ENCODE measurements around the gene CSTPP1. TPM values are rescaled to one million over a fixed set of nuclear protein-coding genes. Genes with fewer than 3 reads are reported as not detected.
A peak's percentile ranks its signal among the peaks of the same experiment; 100 is the strongest.

The CSTPP1 gene
- total and polyA plus RNA-seq, 3 donors from 2014 or later: 39.0 to 70.0 (median 44.9) TPM

DNA sequence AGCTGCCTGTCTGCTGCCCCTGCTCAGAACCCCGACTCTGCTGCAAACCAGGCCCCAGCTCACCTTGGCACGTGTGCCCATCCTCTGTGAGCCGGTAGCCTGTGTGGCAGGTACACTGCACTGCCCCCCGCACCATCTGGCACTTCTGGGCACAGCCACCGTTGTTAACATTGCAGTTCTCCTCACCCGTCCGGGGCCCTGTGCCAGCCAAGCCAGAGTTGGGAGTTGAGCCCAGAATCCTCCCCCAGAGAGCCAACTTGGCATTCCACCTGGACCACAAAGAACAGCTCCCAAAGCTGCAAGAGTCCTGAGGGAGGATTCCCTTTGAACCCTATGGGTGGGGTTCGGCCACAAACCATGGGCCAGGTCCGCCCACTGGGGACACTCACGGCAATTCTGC lies 40.7 kb upstream of the CSTPP1 start:
- TF ChIP-seq POLR2A (IDR thresholded peaks at IDR 0.05): no peak
- H3K27me3 ChIP-seq: no peaks in the 10 kb centered on the region
- peaks cover 7% of the 10 kb centered on the region for H3K4me1 ChIP-seq
- no peaks in the 10 kb centered on the region for H3K36me3 ChIP-seq (ENCODE audit: low read depth, missing control alignments)
- peak; percentile 65 for DNase-seq
- no peak overlapping the region for H3K4me3 ChIP-seq
- no peak overlapping the region for H3K27ac ChIP-seq
- intact Hi-C loops (cut with DNase I; ENCODE audit: low total_unique reads): loop anchor here (10.0 kb wide), 1 partner anchor 459 kb away; the partner anchor contains the start of gene MYBPC3
- WGBS, 2 donors: 63 to 84% methylated on average over 5 to 10 of the region's 10 CpGs
- H3K9me3 ChIP-seq: no peaks in the 10 kb centered on the region

DNA sequence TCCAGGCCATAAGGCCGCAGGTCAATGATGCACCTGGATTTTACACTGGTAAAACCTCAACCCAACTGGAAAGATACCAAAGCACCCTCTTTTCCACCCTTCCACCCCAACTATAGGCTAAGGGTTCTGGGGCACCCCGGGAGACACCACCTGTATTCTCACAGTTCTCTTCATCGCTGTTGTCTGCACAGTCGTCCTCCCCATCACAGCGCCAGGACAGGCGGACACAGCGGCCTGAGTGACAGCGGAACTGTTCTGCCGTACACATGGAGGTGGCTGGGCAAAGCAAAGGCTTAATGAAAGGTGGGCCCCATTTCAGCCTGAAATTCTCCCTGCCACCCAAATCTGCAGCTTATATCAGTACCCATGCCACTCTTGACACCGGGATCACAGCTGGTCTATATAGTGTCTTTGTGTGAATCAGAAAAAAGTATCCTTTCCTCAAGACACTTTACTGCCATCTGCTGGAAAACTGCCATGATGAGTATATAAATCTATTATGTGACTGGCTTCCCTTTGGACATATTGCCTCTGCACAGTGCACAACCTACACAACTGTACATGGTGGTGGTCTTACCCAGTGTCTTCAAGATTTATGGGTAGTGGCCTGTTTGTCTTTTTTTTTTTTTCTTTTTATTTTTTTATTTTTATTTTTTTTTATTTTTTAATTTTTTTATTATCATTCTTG lies 39.7 kb upstream of the CSTPP1 start:
- 87 to 93% methylated on average over 10 of the region's 10 CpGs for WGBS, 2 donors
- Histone ChIP-seq H3K36me3 (ENCODE audit: low read depth, missing control alignments) (no peaks in the 10 kb centered on the region), H3K27ac (no peak overlapping the region), H3K4me3 (no peak overlapping the region), H3K9me3 (no peaks in the 10 kb centered on the region), H3K27me3 (no peaks in the 10 kb centered on the region), H3K4me1 (peaks cover 7% of the 10 kb centered on the region)
- DNase-seq: no peak
- TF ChIP-seq, protein P1, sequence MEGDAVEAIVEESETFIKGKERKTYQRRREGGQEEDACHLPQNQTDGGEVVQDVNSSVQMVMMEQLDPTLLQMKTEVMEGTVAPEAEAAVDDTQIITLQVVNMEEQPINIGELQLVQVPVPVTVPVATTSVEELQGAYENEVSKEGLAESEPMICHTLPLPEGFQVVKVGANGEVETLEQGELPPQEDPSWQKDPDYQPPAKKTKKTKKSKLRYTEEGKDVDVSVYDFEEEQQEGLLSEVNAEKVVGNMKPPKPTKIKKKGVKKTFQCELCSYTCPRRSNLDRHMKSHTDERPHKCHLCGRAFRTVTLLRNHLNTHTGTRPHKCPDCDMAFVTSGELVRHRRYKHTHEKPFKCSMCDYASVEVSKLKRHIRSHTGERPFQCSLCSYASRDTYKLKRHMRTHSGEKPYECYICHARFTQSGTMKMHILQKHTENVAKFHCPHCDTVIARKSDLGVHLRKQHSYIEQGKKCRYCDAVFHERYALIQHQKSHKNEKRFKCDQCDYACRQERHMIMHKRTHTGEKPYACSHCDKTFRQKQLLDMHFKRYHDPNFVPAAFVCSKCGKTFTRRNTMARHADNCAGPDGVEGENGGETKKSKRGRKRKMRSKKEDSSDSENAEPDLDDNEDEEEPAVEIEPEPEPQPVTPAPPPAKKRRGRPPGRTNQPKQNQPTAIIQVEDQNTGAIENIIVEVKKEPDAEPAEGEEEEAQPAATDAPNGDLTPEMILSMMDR (IDR thresholded peaks at IDR 0.05): peak in 1 of 3 experiments; percentile 9
- TF ChIP-seq POLR2A (IDR thresholded peaks at IDR 0.05): no peak
- intact Hi-C loops (cut with DNase I; ENCODE audit: low total_unique reads): loop anchor here (10.0 kb wide), 1 partner anchor 458 kb away; the partner anchor contains the start of gene MYBPC3

DNA sequence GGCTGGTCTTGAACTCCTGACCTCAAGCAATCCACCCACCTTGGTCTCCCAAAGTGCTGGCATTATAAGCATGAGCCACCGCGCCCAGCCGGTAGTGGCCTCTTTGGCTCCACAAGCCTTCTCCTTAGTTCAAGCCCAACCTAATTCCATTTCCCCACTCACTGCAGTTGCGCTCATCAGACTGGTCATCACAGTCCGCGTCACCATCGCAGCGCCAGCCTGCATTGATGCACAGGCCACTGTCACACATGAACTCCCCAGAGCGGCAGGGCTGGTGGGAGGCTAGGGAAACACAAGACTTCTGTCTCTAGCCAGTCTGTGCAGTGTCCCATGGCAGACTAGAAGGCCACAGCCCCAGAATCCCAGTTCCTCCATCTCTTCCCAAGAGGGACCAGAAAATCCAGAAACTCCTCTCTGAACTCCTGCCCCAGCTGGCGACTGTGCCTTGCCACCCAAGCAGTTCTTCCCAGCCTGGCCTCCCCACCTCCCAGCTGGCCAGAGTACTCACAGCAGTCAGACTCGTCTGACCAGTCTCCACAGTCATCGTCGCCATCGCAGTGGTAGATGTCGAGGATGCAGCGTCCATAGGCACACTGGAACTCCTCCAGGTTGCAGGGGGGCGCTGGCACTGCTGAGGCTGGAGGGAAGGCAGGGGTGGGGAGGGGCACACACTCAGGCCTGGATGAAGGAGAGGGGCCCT lies 38.0 kb upstream of the CSTPP1 start:
- H3K36me3 ChIP-seq (ENCODE audit: low read depth, missing control alignments): no peaks in the 10 kb centered on the region
- intact Hi-C loops (cut with DNase I; ENCODE audit: low total_unique reads): loop anchor here (10.0 kb wide), 1 partner anchor 456 kb away; the partner anchor contains the start of gene MYBPC3
- no peaks in the 10 kb centered on the region for H3K9me3 ChIP-seq
- no peak for DNase-seq
- TF ChIP-seq POLR2A (IDR thresholded peaks at IDR 0.05): no peak
- TF ChIP-seq, protein P1 (IDR thresholded peaks at IDR 0.05): no peak
- H3K27ac ChIP-seq: no peak overlapping the region
- peaks cover 7% of the 10 kb centered on the region for H3K4me1 ChIP-seq
- no peak overlapping the region for H3K4me3 ChIP-seq
- 93 to 98% methylated on average over 16 to 17 of the region's 17 CpGs for WGBS, 2 donors
- H3K27me3 ChIP-seq: no peaks in the 10 kb centered on the region

DNA sequence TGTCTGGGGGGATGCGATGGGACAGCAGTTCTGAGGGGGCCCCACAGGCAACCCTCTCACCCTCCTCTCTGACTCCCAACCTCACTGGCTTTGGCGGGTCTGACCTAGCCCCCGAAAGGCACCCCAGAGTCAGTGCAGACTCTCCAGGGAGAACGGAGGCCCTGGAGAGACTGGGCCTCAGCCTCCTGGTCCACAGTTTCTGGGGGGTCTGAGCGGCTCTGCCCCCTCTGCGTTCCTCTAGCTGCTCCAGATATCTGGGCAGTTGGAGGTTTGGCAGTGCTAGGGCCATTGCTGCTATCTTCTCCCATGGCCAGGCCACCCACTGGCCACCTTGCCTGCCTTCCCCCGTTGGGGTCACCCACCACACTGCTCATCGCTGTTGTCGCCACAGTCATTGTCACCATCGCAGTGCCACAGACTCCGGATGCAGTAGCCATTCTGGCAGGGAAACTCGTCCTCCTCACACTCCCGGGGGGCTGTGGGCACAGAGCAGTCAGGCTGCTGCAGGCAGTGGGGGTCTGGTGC lies 37.0 kb upstream of the CSTPP1 start:
- DNase-seq: no peak
- Histone ChIP-seq H3K27me3 (no peaks in the 10 kb centered on the region), H3K4me3 (no peak overlapping the region), H3K27ac (no peak overlapping the region), H3K4me1 (peaks cover 7% of the 10 kb centered on the region), H3K36me3 (ENCODE audit: low read depth, missing control alignments) (no peaks in the 10 kb centered on the region), H3K9me3 (no peaks in the 10 kb centered on the region)
- intact Hi-C loops (cut with DNase I; ENCODE audit: low total_unique reads): loop anchor here (10.0 kb wide), 1 partner anchor 455 kb away; the partner anchor contains the start of gene MYBPC3
- TF ChIP-seq POLR2A (IDR thresholded peaks at IDR 0.05): no peak
- TF ChIP-seq, protein P1 (IDR thresholded peaks at IDR 0.05): no peak
- 97% methylated on average over 6 to 13 of the region's 13 CpGs for WGBS, 2 donors

DNA sequence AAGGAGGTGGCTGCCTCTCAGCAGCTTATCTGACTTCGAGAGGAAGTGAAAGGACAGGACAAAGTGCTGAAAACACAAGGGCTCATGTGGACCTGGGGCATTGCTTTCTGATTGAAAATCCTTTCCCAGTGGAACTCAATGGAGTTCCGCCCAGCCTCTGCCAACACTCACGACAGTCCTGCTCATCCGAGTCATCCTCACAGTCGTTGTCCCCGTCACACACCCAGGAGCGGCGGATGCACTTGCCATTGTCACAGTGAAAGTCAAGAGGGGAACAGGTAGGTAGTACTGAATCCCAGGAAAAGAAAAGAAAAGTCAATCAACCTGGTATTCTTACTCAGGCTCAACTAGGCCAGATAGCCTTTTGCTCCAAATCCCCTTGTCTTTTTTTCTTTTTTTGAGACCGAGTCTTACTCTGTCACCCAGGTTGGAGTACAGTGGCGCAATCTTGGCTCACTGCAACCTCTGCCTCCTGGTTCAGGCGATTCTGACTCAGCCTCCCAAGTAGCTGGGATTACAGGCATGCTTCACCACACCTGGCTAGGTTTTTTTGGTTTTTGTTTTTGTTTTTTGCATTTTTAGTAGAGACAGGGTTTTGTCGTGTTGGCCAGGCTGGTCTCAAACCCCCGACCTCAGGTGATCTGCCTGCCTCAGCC lies 36.3 kb upstream of the CSTPP1 start:
- no peak for TF ChIP-seq POLR2A (IDR thresholded peaks at IDR 0.05)
- TF ChIP-seq, protein P1 (IDR thresholded peaks at IDR 0.05): no peak
- Histone ChIP-seq H3K4me3 (no peak overlapping the region), H3K36me3 (ENCODE audit: low read depth, missing control alignments) (no peaks in the 10 kb centered on the region), H3K9me3 (no peaks in the 10 kb centered on the region), H3K27me3 (no peaks in the 10 kb centered on the region), H3K27ac (no peak overlapping the region), H3K4me1 (peaks cover 7% of the 10 kb centered on the region)
- WGBS, 2 donors: 92 to 93% methylated on average over 13 of the region's 13 CpGs
- intact Hi-C loops (cut with DNase I; ENCODE audit: low total_unique reads): no loop called here
- no peak for DNase-seq
